ENCODE measurements around the gene UGGT2.

GRCh38 chr13:95791084-95791722 is 262.0 kb downstream of the UGGT2 start:
- TF ChIP-seq, protein P1, sequence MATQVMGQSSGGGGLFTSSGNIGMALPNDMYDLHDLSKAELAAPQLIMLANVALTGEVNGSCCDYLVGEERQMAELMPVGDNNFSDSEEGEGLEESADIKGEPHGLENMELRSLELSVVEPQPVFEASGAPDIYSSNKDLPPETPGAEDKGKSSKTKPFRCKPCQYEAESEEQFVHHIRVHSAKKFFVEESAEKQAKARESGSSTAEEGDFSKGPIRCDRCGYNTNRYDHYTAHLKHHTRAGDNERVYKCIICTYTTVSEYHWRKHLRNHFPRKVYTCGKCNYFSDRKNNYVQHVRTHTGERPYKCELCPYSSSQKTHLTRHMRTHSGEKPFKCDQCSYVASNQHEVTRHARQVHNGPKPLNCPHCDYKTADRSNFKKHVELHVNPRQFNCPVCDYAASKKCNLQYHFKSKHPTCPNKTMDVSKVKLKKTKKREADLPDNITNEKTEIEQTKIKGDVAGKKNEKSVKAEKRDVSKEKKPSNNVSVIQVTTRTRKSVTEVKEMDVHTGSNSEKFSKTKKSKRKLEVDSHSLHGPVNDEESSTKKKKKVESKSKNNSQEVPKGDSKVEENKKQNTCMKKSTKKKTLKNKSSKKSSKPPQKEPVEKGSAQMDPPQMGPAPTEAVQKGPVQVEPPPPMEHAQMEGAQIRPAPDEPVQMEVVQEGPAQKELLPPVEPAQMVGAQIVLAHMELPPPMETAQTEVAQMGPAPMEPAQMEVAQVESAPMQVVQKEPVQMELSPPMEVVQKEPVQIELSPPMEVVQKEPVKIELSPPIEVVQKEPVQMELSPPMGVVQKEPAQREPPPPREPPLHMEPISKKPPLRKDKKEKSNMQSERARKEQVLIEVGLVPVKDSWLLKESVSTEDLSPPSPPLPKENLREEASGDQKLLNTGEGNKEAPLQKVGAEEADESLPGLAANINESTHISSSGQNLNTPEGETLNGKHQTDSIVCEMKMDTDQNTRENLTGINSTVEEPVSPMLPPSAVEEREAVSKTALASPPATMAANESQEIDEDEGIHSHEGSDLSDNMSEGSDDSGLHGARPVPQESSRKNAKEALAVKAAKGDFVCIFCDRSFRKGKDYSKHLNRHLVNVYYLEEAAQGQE (IDR thresholded peaks at IDR 0.05; ENCODE audit: borderline replicate concordance) = no peak
- TF ChIP-seq, protein P1 (CRISPR knock-in tag; IDR thresholded peaks at IDR 0.05; ENCODE audit: low read depth) = no peak
- no peak for TF ChIP-seq ZNF239 (CRISPR knock-in tag; IDR thresholded peaks at IDR 0.05)
- TF ChIP-seq, protein P2, sequence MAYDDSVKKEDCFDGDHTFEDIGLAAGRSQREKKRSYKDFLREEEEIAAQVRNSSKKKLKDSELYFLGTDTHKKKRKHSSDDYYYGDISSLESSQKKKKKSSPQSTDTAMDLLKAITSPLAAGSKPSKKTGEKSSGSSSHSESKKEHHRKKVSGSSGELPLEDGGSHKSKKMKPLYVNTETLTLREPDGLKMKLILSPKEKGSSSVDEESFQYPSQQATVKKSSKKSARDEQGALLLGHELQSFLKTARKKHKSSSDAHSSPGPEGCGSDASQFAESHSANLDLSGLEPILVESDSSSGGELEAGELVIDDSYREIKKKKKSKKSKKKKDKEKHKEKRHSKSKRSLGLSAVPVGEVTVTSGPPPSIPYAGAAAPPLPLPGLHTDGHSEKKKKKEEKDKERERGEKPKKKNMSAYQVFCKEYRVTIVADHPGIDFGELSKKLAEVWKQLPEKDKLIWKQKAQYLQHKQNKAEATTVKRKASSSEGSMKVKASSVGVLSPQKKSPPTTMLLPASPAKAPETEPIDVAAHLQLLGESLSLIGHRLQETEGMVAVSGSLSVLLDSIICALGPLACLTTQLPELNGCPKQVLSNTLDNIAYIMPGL (CRISPR knock-in tag; IDR thresholded peaks at IDR 0.05) = no peak
- no peak for TF ChIP-seq NCOA6 (IDR thresholded peaks at IDR 0.05)
- TF ChIP-seq, protein P3, sequence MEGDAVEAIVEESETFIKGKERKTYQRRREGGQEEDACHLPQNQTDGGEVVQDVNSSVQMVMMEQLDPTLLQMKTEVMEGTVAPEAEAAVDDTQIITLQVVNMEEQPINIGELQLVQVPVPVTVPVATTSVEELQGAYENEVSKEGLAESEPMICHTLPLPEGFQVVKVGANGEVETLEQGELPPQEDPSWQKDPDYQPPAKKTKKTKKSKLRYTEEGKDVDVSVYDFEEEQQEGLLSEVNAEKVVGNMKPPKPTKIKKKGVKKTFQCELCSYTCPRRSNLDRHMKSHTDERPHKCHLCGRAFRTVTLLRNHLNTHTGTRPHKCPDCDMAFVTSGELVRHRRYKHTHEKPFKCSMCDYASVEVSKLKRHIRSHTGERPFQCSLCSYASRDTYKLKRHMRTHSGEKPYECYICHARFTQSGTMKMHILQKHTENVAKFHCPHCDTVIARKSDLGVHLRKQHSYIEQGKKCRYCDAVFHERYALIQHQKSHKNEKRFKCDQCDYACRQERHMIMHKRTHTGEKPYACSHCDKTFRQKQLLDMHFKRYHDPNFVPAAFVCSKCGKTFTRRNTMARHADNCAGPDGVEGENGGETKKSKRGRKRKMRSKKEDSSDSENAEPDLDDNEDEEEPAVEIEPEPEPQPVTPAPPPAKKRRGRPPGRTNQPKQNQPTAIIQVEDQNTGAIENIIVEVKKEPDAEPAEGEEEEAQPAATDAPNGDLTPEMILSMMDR (IDR thresholded peaks at IDR 0.05 in 2 of 3, conservative IDR thresholded peaks at IDR 0.05 in 1 of 3; ENCODE audit: insufficient read depth in 2 of 3, low read depth in 1 of 3, low read length in 3 of 3) = no peak
- TF ChIP-seq RAD21 (CRISPR knock-in tag; conservative IDR thresholded peaks at IDR 0.05 in 1 of 2, IDR thresholded peaks at IDR 0.05 in 1 of 2) = no peak
- TF ChIP-seq BRCA1 (IDR thresholded peaks at IDR 0.05) = no peak
- no peak for TF ChIP-seq BRCA1 (CRISPR knock-in tag; IDR thresholded peaks at IDR 0.05)
- no peak for TF ChIP-seq POU5F1 (IDR thresholded peaks at IDR 0.05; ENCODE audit: borderline replicate concordance, low read depth, low read length, partially characterized antibody)
- TF ChIP-seq HSF4 (CRISPR knock-in tag; IDR thresholded peaks at IDR 0.05; ENCODE audit: borderline replicate concordance) = no peak
- no peak for TF ChIP-seq NFRKB (IDR thresholded peaks at IDR 0.05; ENCODE audit: low read depth)
